ENCODE data around the gene VCAN.
"Not testable (repeated sequence)": the region's sequence is repeated elsewhere in the genome, so short reads cannot be mapped to it uniquely, and the experiment has no call there.

The VCAN gene

DNA sequence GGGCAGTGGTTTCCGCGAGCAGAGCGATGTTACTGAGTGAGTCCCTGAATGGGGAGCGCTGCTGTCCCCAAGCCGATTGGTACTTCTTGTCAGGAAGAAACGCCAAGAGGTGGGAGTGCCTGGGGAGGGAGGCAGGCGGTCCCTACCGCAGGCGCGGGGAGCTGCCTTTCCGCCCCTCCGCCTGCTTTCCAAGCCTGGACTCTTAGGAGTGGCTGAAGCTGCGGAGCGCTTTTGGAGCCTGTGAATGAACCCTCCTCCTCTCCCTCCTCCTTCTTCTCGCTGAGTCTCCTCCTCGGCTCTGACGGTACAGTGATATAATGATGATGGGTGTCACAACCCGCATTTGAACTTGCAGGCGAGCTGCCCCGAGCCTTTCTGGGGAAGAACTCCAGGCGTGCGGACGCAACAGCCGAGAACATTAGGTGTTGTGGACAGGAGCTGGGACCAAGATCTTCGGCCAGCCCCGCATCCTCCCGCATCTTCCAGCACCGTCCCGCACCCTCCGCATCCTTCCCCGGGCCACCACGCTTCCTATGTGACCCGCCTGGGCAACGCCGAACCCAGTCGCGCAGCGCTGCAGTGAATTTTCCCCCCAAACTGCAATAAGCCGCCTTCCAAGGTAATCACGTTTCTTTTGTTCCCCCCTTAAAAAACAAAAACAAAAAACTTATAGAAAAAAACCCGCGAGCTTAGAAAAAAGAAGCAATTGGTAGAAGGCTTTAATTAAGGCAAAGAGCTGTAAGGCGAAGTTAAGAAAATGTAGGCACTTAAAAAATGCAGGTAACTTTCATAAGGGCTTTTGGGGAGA lies at the start of gene VCAN:
Gene VCAN, plus strand, starts transcription at position 340 of the 808 bp plus-strand sequence. CDS start 11,775 bp downstream, outside the sequence.
- peak; percentile 65 for DNase-seq

DNA sequence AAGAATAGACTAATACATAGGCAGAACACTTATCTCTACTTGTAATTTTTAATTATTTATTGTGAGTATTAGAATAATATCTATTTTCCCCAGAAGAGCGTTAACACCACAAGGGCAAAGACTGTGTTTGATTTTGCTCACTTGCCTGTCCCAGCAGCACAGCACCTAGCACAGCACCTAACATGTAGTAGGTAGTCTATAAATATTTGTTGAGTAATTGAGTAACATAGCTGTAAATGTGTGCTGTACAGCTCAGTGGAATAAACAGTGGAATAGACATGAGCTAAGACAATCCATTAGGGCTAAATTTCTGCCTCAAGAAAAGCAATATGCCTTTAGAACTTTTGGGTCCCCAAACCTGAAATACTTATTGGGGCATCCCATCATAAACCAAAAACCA lies 49.3 kb upstream of the VCAN start:
- DNase-seq, result peak; percentile 29

DNA sequence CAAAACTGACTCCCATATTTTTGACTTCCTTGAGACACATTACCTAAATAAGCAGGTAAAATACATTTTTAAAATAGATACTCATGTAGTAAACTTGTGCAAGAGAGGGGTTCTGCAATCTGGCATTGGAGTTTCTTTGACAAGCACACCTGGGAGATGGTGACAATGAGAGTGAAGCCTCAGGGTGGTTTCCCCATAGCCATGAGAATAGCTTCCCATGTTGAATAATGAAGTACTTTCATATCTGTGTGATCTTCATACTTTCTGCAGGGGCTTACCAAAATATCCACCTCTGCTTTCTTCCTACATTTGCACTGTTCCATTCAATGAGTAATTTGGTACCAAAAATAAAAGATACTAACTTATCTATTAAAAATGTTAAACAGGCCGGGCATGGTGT lies 44.7 kb upstream of the VCAN start:
- DNase-seq, result no peak

DNA sequence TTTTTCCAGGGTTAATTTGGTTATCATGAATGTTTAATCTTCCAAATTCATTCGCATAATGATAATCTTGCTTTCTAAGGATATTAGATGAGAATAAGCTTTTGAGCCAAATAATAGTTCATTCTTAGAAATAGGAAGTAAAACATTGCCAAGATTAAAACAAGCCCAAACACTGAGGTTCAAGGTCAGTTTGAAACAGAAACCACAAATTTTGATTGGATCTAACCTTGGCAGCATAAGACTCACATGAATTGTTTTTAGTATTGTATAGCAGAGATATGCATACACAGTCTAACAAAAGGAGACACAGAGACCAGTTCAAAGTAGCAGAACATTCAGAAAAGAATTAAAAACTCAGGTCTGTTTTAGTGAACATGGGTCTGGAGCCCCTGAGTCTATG lies 43.4 kb upstream of the VCAN start:
- DNase-seq, result no peak

DNA sequence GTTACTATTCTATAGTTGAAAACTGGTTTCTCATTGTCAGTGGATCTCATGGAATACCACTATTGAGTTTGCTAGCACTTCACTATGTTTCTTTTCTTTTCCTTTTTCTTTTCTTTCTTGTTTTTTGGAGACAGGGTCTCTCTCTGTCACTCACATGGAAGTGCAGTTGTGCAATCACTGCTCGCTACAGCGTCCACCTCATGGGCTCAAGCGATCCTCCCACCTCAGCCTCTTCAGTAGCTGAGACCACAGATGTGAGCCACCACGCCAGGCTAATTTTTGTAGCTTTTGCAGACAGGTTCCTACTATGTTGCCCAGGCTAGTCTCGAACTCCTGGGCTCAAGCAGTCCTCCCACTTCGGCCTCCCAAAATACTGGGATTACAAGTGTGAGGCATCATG lies 42.7 kb upstream of the VCAN start:
- DNase-seq, result no peak

DNA sequence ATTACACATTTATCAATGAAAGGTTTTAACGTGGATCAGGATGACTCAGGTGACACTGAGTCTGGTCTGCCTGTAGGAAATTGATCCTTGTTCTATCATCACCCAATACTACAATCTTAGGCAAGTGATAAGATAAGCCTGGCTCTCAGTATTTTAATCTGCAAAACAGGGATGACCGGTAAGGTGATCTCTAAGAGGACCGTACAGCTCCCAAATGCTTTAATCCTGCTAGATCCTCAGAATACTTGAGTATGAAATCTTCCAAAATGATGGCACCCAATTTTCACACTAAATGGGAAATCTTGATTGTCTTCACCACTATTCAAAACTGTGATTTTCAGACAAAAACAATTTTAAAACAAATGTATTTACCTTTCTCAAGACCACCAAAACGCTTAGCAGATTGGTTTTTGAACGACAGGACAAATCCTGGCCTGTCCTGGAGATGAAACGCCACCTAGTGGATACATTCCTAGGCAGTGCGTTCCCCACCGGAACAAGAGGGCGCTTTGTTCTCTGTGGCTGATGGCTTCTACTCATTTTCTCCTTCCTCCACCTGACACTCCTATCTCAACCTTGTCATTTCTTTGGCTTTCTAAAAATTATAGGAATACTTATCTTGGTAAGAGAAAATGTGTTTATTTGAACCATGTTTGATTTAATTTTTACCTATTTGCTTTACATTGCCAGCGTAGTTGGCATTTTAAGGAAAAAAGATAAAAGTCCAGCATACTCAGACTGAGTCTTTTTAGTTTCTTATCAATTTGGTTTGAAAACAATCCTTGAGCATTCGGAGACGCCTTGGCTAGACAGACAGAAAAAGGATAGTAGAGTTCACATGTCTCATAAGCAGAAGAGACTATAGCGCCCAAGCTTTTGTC lies 41.2 kb upstream of the VCAN start:
- DNase-seq, result peak; percentile 83

DNA sequence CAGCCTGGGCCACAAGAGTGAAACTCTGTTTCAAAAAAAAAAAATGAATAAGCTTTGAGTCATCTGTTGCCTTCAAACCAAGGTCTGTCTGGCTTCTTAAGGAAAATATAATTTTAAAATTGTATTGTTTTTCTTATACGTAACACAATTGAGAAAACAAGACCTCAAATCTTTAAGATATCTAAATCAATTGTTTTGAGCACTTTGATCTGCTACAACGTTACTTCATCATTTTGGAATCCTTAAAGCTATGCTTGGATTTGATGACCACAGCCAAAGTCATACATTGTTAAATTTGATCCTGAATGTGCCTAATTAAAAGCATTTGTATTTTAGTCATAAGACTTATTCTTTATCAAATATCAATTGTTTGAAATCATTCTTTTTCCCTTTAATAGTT lies 37.7 kb upstream of the VCAN start:
- no peak for DNase-seq

DNA sequence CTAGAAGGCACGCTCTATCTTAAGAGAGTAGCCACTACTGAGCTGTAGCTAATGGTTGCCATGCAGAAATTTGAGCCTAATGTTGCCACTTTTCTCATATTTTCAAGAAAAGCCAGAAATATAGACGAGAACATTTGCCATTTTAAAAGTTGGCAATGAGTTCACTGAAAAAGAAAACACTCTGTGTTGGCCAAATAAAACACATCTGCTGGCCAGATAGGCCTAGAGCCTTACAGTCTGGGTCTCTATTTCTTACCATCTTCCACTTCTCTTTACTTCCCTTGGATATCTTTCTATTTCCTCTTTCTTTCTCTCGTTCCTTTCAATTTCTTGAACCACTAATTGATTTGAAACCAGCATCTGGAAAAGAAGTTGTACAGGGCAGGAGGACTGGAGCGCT lies 36.6 kb upstream of the VCAN start:
- no peak for DNase-seq

DNA sequence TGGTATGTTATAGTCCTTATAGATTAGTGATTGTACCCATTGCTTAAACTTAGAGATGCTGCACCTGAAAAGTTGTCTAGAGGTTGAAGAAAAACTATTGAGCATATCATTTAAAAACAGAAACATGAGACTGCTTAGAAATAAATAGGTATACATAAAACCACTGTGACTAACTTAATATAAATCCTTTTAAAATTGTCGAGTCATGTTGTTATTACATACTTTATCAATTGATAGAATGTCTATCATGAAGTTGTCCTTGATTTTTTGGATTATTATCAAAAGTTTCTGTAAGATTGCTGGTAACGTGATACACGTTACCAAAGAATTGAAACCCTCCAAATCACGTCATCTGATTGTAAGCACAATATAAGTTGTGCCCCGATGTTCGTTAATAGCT lies 35.3 kb upstream of the VCAN start:
- no peak for DNase-seq

DNA sequence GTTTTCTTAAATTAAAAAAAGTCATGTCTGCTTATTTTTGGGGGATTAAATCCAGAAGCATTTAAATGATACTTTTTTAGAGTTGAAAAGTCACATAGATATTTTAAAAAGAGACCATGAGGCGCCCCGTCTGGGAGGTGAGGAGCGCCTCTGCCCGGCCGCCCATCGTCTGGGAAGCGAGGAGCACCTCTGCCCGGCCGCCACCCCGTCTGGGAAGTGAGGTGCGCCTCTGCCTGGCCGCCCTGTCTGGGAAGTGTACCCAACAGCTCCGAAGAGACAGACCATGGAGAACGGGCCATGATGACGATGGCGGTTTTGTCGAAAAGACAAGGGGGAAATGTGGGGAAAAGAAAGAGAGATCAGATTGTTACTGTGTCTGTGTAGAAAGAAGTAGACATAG lies 33.8 kb upstream of the VCAN start:
- not testable (repeated sequence) for DNase-seq

DNA sequence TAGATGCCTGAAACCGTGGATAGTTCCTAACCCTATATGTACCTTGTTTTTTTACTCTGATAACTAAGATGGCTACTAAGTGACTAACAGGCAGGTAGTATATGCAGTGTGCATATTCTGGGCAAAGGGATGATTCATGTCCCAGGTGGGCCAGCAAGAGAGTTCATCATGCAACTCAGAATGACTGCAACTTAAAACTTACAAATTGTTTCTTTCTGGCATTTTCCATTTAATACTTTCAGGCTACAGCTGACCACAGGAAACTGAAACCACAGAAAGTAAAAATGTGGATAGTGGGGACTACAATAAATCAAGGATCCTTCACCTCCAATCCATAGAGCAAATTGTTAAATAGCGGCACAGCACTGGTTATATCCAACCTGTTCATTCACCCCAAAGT lies 30.7 kb upstream of the VCAN start:
- no peak for DNase-seq

DNA sequence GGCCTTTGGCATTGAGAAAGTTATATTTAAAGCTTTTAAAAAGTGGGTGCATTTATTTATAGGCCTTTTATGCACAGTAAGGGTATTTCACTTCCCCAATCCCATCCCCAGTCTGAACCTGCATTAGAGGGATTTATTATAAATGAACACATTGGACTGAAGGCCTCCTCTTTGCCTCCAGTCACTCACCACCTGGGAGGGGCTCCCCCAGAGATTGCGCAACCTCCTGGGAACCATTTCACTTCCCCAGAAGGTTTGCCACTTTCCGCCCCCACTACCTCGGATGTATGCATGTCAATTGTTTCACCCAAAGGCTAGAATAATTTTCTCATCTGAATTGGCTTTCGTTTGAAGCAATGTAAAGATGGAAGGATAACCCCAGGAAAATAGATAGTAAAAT lies 29.8 kb upstream of the VCAN start:
- no peak for DNase-seq

DNA sequence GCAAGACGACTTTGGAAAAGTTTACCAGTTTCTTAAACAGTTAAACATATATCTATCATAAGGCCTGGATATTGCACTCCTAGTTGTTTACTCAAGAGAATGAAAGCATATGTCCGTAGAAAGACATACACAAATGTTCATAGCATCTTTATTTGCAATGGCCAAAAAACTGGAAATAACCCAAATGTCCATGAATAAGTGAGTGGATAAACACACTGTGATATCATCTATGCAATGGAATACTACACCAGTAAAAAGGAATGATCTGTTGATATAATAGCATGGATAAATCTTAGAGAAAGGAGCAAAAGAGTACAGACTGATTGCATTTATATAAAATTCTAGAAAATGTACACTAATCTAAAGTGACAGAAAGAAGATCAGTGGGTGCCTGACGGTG lies 28.0 kb upstream of the VCAN start:
- DNase-seq, result no peak

DNA sequence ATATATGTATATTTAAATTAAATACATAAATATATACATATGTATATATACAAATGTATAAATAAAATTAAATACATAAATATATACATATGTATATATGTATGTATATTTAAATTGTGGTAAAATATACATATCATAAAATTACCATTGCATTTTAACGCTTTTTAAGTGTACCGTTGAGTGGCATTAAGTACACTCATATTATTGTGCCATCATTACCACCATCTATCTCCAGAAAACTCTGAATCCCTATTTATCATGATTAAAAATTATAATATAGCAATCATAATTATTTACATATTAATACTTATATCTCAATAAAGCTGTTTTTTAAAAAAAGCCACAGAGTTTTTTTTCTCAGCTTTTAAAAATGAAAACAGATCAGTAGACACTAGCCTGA lies 27.1 kb upstream of the VCAN start:
- DNase-seq, result no peak

DNA sequence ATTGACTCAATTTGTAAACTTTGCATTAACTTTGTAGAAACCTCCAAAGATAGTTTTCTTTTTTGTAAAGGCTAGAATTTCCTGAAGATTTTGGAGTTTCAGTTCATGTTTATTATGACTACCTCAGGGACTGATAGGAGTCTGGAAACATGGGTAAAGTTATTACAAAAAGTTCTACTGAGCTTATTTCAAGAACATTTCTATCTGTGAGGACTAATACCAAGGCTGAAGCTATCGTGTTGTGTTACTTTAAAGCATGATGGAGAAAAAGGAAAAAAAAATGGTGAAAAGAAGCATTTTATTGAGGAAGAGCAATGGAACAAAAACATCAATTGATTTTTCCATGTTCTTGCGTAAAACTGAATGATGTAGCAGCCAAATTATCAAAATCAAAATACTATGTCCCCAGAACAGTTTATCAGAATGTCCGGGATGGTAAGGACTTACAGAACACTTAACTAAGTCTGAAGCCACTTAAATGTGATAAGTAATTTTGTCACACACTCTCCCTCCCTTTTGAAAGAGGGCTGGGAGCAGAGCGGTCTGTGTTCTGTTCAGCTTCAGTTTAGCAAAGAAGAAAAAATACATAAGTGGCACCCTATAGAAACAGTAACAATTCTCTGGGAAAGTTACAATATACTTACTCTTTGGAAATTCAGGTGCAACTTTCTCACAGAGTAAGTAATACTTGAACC lies 25.1 kb upstream of the VCAN start:
- no peak for DNase-seq

DNA sequence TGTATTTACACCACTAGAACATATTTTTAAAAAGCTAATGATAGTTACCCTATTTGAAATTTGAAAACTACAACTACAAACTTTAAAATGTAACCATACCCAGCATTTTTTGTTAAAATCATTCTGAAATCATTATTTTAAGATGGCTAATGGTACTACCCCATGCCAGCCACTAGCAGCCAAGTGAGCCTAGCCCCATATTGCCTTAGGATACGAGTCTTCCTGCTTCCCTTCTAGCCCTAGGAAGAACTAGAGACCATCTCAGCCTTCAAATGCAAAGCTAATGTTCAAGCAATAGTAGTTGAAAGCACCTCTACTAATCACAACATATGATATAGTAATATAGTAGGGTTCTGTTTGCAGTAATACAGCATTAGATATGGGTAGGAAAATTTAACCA lies 24.0 kb upstream of the VCAN start:
- DNase-seq, result no peak

DNA sequence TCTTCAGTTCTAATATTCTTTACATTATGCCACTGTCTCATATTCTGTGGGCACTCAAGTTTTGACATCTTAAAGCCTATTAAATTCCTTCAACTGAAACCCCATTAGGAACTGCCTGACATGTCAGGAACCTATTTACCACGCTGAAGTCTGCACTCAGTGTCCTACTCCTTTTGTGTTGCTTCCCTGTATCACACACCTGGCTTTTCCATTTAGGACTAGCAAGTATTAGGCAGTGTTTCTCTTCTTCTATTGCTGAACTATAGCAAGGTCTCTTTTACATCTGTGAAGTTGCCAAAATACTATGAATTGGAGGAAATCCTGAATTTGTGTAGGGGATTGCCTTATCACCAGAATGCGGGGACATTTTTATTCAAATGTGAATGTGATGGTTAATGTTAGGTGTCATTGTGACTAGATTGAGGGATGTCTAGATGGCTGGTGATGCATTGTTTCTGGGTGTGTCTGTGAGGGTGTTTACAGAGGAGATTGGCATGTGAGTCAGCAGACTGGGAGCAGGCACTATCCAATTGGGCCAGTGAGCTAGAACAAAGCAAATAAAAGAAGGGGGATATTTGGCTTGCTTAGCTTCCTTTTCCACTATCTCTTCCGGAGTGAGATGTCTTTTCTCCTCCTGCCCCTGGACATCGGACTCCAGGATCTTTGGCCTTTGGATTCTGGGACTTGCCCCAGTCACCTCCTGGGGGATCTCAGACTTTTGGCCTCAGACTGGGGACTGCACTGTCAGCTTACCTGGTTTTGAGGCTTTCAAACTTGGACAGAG lies 21.2 kb upstream of the VCAN start:
- peak; percentile 83 for DNase-seq

DNA sequence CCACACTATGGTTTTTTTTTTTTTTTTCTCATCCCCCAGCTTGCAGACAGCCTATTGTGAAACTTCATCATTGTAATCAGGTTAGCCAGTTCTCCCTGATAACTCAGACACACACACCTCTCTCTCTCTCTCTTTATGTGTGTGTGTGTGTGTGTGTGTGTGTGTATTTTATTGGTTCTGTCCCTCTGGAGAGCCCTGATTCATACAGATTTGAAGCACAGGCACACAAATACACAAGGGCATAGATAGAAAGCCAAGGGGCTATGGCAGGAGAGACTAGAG lies 20.6 kb upstream of the VCAN start:
- peak; percentile 75 for DNase-seq

DNA sequence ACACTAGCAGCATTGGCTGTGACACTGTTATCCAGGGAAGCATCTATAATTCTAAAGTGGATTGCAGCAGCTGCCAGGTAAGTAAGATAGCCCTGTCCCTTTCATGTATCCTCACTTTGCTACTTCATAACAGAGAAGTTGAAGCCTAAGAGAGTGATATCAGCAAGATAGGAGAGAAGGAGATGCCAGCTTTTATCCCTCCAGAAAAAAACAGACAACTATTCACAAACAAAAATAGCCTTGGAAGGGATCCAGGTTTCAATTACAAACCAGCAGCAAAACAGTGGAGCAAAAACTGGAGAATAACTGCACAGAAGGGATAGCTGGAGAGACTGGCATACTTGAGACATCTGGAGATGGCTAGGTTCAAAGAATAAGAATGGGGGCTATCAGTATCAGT lies 19.6 kb upstream of the VCAN start:
- no peak for DNase-seq

DNA sequence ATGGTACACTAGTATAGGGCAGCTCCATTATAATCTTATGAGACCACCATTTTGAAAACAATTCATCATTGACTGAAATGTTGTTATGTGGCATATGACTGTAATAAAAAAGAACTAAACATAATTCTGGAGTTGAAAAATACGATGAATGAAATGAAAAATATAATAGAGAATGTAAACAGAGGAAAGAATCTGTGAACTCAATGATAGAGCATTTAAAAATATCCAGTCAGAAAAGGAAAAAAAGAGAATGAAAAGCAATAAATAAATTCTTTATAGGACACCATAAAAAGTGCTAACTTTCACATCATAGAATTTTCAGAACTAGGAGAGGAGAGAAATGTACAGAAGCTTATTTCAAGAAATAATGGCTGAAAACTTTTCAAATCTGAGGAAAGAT lies 17.6 kb upstream of the VCAN start:
- no peak for DNase-seq

DNA sequence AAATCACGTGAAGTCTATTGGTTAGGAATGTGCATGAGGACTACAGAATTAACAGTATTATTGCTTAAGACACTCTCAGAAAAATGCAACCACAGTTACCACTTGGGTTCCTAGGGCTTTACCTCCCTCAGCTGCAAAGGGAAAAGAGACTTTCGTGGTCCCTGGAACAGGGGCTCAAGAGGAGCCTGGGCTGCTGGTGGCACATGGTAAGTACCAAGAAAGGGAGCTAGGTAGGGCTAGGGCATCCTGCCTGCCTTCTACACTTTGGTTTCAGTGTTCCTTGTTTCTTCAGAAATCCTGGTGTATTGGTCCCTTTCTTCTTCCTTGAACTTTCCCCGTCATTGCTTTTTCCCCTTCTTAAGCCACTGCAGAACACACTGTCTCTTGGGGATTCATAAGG lies 7.3 kb upstream of the VCAN start:
- DNase-seq, result no peak

DNA sequence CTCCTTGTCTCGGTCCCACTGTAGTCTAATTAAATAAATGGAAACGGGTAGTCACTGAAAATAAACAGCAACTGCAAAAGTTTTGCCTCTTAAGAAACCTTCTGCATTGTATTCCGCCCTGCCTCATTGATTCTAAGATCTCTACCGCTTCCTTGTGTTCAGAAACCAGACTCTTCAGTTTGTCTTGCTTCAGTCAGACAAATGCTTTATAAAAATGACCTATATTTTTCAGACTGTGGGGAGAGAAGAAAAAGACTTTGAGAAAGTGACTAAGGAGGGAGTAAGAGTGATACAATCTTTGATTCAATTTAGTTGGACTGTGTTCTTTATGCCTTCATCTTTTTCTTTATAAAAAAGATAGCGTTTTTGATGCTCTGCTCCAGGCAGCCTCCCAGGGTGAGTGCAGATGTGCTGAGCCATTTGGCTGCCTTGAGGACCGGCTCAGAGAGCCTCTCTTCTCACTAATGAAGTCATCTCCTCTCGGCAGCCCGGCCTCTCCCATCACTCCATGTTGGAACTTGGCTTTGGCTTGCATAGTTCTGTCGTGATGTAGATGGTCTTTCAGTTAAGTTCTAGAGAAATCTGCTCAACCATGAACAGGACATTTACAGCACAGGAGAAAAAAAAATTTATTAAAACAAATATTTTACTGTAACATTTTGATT lies 4.0 kb upstream of the VCAN start:
- no peak for DNase-seq

DNA sequence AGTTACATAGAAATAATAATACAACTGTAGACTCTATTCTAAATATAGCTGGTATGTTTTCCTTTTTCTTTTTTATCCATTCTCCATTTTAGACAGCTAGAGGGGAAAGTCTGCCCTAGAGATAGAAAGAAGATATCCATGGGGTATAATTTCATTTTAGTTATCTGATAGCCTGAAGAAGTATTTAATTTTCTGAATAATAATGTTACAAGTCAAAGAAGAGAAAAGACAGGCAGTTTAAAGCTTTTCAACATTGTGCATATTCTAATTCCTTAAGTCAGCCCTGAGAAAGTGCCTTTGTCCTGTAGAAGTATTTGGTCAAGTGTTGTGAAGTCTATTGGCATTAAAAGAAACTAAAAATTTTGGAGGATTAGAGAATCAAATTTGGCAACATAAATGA lies 2.5 kb upstream of the VCAN start:
- DNase-seq, result no peak

Data from DMS53 (cell line).